GM18909 (cell line): Measurements from ENCODE around the gene AFAP1.

Source experiments
- ATAC-seq: cut with Tn5 transposase; IDR thresholded peaks from one replicate; pipeline ENCODE4 v1.9.1; 2021; ENCODE audit warnings: mild to moderate bottlenecking; ENCODE audit not compliant: unreplicated experiment, poor library complexity

Gene AFAP1

GRCh38 chr4:7763106-7763505 lies 176.6 kb downstream of the AFAP1 start:
- no peak for ATAC-seq

- no peak for ATAC-seq
Measured at GRCh38 chr4:7762376-7763030, 177.2 kb downstream of the AFAP1 start.

DNA sequence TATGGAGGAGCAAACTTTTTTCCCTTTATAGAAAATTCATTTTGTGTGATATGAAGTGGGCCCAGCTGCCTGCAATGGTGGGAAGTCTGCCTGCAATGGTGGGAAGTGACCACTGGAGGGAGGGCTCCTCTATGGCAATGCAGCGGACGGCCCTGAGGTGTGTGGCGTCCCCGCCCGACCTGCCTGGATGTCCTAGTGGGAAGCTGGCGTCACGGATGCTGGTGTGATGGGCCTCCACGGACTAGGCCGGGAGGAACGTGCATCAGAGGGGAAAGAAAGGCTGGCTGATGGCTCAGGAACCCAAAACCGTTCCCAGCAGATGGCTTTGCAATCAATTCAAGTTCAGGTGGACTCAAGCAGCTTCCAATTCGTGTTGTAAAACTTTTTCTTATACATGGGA lies 177.9 kb downstream of the AFAP1 start:
- ATAC-seq: peak; percentile 77

DNA sequence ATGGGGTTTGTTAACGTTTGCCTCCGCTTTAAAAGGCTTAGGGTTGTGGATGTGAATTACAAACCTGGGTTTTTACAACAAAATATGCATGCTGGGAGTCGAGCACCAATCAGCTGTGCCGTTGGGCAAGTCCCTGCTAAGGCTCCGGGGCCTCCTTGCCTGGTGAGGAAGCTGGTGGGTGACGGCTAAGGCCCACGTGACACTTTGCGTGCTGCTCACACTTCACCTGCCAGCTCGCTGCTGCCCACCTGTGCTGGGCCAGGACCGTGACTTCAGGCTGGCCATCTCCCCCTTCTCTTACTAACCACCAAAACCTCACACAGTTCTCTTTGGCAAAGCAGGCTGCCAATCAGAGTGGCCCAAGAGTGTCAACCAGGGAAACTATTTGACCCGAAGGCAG lies 178.3 kb downstream of the AFAP1 start:
- ATAC-seq: no peak

DNA sequence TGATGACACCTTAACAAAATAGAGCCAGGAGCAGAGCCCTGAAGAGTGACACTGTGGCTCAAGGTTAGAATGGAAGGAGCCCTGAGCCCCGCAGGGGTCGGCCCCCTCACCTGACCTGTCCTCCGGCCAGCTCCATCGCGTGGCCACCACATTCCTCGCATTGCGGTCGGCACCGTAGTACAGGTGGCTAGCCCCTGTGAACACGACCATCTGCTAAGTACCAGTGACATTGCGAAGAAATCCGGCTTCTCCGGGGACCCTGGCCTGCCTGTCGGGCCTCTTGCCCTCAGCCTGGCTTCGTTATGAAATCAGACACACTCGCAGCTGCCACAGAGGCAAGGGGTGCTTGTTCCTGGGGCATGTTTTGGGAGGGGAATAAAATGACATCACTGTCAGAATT lies 179.0 kb downstream of the AFAP1 start:
- ATAC-seq: no peak

- ATAC-seq: no peak
Measured at GRCh38 chr4:7760228-7760627, 179.4 kb downstream of the AFAP1 start.

DNA sequence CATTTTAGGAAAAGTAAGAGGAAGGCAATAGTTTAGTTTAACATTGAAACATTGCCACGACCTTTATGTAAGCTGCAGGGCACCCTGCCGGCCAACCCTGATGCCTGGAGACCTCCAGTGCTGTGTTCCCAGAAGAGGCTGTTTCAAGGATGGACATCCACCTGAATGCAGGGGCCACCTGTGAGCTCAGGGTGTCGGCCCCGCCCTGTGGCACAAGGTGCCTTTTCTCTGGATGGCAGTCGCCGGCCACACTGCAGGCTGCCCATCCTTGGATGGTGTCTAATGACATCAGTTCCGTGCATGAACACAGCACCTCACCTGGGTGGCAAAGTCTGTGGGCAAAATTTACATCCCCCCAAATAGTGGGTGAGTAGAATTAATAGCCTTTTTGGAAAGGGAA lies 180.0 kb downstream of the AFAP1 start:
- ATAC-seq: no peak

DNA sequence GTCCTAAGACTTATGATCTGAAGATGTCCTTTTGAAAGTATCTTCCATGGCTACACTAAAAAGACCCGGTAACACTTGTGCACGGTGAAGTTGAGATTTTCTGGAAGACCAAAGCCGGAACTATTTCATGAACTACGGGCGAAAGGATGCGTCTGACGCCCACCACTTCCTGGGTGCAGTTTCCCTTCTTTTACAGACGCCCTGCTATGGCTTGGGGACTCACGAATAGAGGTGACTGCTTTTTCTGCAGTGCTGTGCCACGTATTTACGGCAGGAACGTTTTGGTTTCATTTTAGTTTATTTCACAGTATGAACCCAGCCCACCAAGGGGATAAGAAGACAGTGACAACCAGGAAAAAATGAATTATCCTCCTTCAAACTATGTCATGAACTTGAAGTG lies 180.4 kb downstream of the AFAP1 start:
- no peak for ATAC-seq

DNA sequence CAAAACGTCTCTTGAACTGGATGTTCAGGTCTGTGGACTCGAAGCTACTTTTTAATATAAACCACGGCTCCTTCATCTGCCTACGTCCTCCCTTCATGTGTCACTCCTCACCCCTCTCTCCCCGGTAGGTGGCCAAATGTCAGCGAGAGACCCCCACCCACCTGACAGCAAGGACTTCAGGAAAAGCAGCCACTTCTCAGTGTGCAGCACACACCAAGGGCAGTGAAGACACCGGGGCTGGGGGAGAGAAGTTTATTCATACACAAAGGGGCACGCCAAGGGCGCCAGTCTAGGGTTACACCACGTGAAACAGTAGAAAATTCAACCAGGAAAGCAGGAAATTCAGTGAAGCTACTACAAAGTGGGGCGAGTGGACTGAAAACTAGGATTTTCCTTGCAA lies 181.2 kb downstream of the AFAP1 start:
- no peak for ATAC-seq

GRCh38 chr4:7757501-7758471 lies 181.9 kb downstream of the AFAP1 start:
- ATAC-seq: no peak

GRCh38 chr4:7756561-7757355 lies 182.9 kb downstream of the AFAP1 start:
- no peak for ATAC-seq

DNA sequence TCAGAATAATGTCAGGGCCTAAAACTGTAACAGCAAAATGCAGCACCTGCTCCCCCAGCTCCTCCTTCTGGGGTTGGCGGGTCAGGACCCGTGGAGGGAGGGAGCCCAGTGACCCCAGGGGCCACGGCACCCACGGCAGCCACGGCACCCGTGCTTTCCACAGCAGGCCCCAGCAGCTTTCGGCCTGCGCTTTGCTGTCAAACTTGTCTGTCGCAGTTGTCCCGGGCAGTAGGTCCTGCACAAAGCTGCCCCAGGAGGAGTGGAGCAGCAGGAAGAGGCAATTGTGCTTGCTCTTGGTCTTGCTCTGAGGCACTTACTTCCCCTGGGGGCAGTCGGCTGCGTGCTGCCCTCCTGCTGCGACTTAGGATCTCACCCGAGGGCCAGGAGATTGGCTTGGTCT lies 183.6 kb downstream of the AFAP1 start:
- no peak for ATAC-seq

GRCh38 chr4:7755561-7755960 lies 184.1 kb downstream of the AFAP1 start:
- no peak for ATAC-seq

- no peak for ATAC-seq
Measured at GRCh38 chr4:7754565-7755262, 184.9 kb downstream of the AFAP1 start.

- ATAC-seq: no peak
Measured at GRCh38 chr4:7753931-7754465, 185.7 kb downstream of the AFAP1 start.

GRCh38 chr4:7753271-7753670 lies 186.4 kb downstream of the AFAP1 start:
- no peak for ATAC-seq

DNA sequence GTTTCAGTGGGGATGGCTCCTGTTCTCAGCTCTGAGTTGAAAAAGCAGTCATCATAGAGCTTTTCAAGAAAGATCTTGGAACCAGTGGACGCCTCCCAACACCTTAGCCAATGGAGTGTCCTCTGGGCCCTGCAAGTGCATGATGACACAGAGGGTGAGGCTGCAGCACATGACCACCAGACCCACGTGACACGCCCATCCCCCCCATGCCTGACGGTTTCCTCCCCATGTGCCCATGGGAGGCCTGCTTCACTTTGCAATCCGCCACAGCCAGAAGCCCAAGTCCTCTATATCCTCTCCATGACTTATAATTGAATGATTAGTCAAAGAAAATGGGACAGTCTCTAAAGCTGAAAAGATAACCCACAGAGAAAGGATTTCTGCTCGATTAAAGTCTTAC lies 187.0 kb downstream of the AFAP1 start:
- ATAC-seq: no peak

- no peak for ATAC-seq
Measured at GRCh38 chr4:7750972-7751371, 188.7 kb downstream of the AFAP1 start.

- no peak for ATAC-seq
Measured at GRCh38 chr4:7750523-7750922, 189.1 kb downstream of the AFAP1 start.

GRCh38 chr4:7747566-7747965 lies 192.1 kb downstream of the AFAP1 start:
- ATAC-seq: no peak
